Karpas-422 (cell line): ENCODE measurements around the gene SHISA4. TPM values are rescaled to one million over a fixed set of nuclear protein-coding genes. Genes with fewer than 3 reads are reported as not detected.

Experiments
- small RNA-seq: library from RNA; depleted of rRNA; stranded (forward); fragments of <200 nt; gene quantifications from one replicate; pipeline ENCODE3, GENCODE V24; 2014
- total RNA-seq: library from RNA; depleted of rRNA; stranded (reverse); fragments of >200 nt; shearing (Covaris generic); gene quantifications from 2 replicates; pipeline ENCODE4 v1.2.3, GENCODE V29; 2014; ENCODE audit warnings: low replicate concordance; rRNA removed

Gene SHISA4
- total RNA-seq, 1 experiment from 2014 or later: not detected

Small RNA genes lying within 50 kb of the gene (small RNA-seq; reads per million reads assigned to genes)
- gene MIR6739: not detected

Other genes with a start within 250 kb of the SHISA4 start
- gene IPO9, start 59.7 kb upstream of the SHISA4 start, total RNA-seq: 19.4 and 22.7 TPM in 2 replicates
- gene LMOD1, start 57.6 kb downstream of the SHISA4 start, total RNA-seq: not detected in 2 replicates
- gene TIMM17A, start 66.6 kb downstream of the SHISA4 start, total RNA-seq: 35.6 and 39.8 TPM in 2 replicates
- 49.2 and 50.3 TPM in 2 replicates for gene RNPEP, start 93.8 kb downstream of the SHISA4 start, total RNA-seq
- gene ELF3, start 121.7 kb downstream of the SHISA4 start, total RNA-seq: 0.19 and 0.76 TPM in 2 replicates
- not detected in 2 replicates for gene GPR37L1, start 234.0 kb downstream of the SHISA4 start, total RNA-seq